Measurements from ENCODE around the gene USP32.

- TF ChIP-seq ARNTL (CRISPR knock-in tag; IDR thresholded peaks at IDR 0.05; ENCODE audit: borderline replicate concordance, low read depth) (no peak), ZFP30 (CRISPR knock-in tag; IDR thresholded peaks at IDR 0.05) (no peak), TCF4 (CRISPR knock-in tag; IDR thresholded peaks at IDR 0.05; ENCODE audit: borderline replicate concordance) (no peak), ZFP3 (CRISPR knock-in tag; IDR thresholded peaks at IDR 0.05) (no peak), RARB (CRISPR knock-in tag; IDR thresholded peaks at IDR 0.05) (no peak), PATZ1 (CRISPR knock-in tag; IDR thresholded peaks at IDR 0.05; ENCODE audit: borderline replicate concordance) (peak; percentile 16; the same call in 1 of the 2 replicates), POU6F1 (CRISPR knock-in tag; IDR thresholded peaks at IDR 0.05; ENCODE audit: borderline replicate concordance, low read depth) (no peak), ZNF565 (CRISPR knock-in tag; conservative IDR thresholded peaks at IDR 0.05; ENCODE audit: low read depth) (no peak), PPARA (CRISPR knock-in tag; IDR thresholded peaks at IDR 0.05; ENCODE audit: borderline replicate concordance) (no peak), OSR1 (CRISPR knock-in tag; IDR thresholded peaks at IDR 0.05) (no peak), GLIS3 (CRISPR knock-in tag; IDR thresholded peaks at IDR 0.05) (no peak), ZC3H10 (CRISPR knock-in tag; IDR thresholded peaks at IDR 0.05) (no peak), TSHZ2 (CRISPR knock-in tag; IDR thresholded peaks at IDR 0.05) (no peak)
These were observed 80.7 kb downstream of the USP32 start for GRCh38 chr17:60311186-60311585.
